Measurements from ENCODE around the gene TRPM3.

The TRPM3 gene

DNA sequence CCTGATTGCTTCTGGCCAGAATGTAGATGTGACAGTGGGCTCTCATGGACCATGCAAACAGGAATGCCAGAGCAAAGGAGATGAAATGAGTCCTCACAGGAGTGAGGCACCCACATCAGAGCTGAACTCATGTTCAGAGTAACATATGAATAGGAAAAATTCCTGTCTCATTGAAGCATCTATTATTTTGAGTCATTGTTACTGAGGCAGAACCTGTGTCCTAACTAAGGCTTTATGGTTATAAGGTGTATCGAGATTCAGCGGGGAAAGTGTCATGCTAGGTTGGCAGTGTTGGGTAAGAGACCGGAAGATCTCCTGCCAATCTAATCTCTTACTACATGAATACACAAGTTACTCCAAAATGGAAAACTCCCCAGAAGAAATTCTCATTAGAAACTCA, 304.1 kb downstream of the TRPM3 start:
- H3K4me1 Mint-ChIP-seq: no peaks in the 10 kb centered on the region
- H3K9me3 Mint-ChIP-seq: no peaks in the 10 kb centered on the region
- DNase-seq (ENCODE audit: low spot score in 2 of 2) (no peak), ATAC-seq (replicated peaks; ENCODE audit: extremely low read depth, poor library complexity, severe bottlenecking) (no peak)
- H3K27ac Mint-ChIP-seq (ENCODE audit: low read depth): no peak overlapping the region
- no peaks in the 10 kb centered on the region for H3K27me3 Mint-ChIP-seq
- H3K4me3 Mint-ChIP-seq: no peak overlapping the region
- no peaks in the 10 kb centered on the region for H3K36me3 Mint-ChIP-seq (ENCODE audit: insufficient read depth)

DNA sequence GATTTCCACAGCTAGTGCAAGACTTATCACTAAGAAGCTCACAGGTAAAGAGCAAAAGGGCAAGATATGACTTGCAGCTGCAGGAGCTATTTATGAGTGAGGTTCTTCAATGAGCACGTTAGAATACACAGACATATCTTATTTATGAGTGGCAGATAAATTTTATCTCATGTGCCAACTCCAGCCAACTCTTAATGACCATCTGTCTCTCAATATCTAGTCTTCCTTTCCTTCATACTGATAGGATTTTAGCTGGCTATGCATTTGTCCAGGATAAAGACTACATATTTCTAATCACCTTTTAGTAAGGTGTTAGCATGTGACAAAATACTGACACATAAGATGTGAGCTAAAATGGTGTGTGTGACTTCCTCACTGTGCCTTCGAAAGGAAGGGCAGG, 304.5 kb downstream of the TRPM3 start:
- H3K27ac Mint-ChIP-seq (ENCODE audit: low read depth): no peak overlapping the region
- no peaks in the 10 kb centered on the region for H3K36me3 Mint-ChIP-seq (ENCODE audit: insufficient read depth)
- H3K27me3 Mint-ChIP-seq: no peaks in the 10 kb centered on the region
- no peak for ATAC-seq (replicated peaks; ENCODE audit: extremely low read depth, poor library complexity, severe bottlenecking)
- H3K4me3 Mint-ChIP-seq: no peak overlapping the region
- H3K4me1 Mint-ChIP-seq: no peaks in the 10 kb centered on the region
- no peaks in the 10 kb centered on the region for H3K9me3 Mint-ChIP-seq
- DNase-seq (ENCODE audit: low spot score in 2 of 2): no peak

DNA sequence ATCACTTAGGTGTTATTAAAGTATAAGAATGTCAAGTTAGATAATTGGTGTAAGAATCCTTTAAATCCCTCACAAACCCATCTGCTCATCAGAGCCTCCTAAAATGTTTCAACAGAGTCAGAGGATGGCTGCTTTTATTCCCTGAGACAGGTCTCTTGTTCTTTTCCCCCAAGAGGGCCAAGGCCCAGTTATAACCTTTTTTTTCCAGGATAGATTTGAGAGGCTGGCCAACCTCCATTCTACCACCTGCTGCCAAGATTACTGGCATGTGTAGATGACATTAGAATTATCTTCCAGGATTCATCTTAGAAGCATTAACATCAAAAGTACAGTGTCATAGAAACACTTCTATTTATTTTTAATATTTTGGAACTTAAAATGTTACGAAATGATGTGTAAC, 305.1 kb downstream of the TRPM3 start:
- Mint-ChIP-seq H3K4me1 (no peaks in the 10 kb centered on the region), H3K27me3 (no peaks in the 10 kb centered on the region), H3K36me3 (ENCODE audit: insufficient read depth) (no peaks in the 10 kb centered on the region), H3K4me3 (no peak overlapping the region), H3K9me3 (no peaks in the 10 kb centered on the region), H3K27ac (ENCODE audit: low read depth) (no peak overlapping the region)
- DNase-seq (ENCODE audit: low spot score in 2 of 2) (no peak), ATAC-seq (replicated peaks; ENCODE audit: extremely low read depth, poor library complexity, severe bottlenecking) (no peak)

DNA sequence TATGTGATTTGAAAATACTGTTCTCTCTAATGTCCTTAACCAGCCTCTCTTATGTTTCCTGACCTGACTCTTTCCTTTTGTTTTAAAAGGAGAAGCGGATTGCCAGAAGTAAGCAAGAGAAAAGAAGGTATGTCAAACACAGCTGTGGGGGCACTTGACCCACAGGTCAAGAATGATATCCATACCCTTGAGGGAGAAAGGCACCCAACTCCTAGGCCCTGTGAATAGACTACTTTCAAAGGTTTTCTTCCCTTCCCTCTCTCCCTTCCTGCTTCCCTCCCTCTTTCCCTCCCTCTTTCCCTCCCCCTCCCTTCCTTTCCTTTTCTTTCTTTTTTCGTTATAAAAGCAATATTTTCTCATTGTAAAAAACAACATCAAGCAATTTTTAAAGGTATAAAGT, 306.8 kb downstream of the TRPM3 start:
- peaks cover 11% of the 10 kb centered on the region for H3K27me3 Mint-ChIP-seq
- ATAC-seq (replicated peaks; ENCODE audit: extremely low read depth, poor library complexity, severe bottlenecking): no peak
- no peaks in the 10 kb centered on the region for H3K4me1 Mint-ChIP-seq
- DNase-seq (ENCODE audit: low spot score in 2 of 2): no peak
- no peak overlapping the region for H3K27ac Mint-ChIP-seq (ENCODE audit: low read depth)
- no peaks in the 10 kb centered on the region for H3K36me3 Mint-ChIP-seq (ENCODE audit: insufficient read depth)
- no peaks in the 10 kb centered on the region for H3K9me3 Mint-ChIP-seq
- H3K4me3 Mint-ChIP-seq: no peak overlapping the region

DNA sequence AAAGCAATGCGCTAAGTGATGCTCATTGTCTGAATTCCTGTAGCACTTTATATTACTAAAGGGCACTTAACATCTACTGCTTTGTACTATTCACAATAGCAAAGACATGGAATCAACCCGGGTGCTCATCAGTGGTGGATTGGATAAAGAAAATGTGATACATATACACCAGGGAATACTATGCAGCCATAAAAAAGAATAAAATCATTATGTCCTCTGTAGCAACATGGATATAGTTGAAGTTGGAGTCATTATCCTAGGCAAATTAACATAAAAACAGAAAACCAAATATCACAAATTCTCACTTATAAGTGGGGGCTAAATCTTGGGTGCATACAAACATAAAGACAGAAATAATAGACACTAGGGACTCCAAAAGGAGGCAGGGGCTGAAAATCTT, 308.3 kb downstream of the TRPM3 start:
- DNase-seq (ENCODE audit: low spot score in 2 of 2) (no peak), ATAC-seq (replicated peaks; ENCODE audit: extremely low read depth, poor library complexity, severe bottlenecking) (no peak)
- no peak overlapping the region for H3K27ac Mint-ChIP-seq (ENCODE audit: low read depth)
- H3K9me3 Mint-ChIP-seq: no peaks in the 10 kb centered on the region
- no peaks in the 10 kb centered on the region for H3K36me3 Mint-ChIP-seq (ENCODE audit: insufficient read depth)
- no peak overlapping the region for H3K4me3 Mint-ChIP-seq
- peaks cover 11% of the 10 kb centered on the region for H3K27me3 Mint-ChIP-seq
- no peaks in the 10 kb centered on the region for H3K4me1 Mint-ChIP-seq

DNA sequence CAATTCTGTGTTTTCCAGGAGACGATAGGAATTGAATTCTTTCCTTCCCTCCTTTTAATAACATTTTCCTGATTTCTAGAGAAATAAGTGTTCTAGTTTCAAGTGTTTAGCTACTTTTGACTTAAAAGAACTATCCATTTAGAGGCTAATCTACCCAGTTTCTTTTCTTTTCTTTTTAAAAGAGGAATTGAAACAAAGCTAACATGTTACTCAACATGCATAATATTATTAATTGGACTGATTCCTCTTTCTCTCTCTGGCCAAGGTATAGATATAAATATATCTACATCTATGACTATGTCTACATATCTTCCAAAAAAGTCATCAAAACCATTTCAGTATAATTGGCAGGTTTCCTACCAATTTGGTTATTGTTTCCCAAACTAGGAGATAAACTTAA, 309.8 kb downstream of the TRPM3 start:
- no peak overlapping the region for H3K4me3 Mint-ChIP-seq
- H3K27ac Mint-ChIP-seq (ENCODE audit: low read depth): no peak overlapping the region
- ATAC-seq (replicated peaks; ENCODE audit: extremely low read depth, poor library complexity, severe bottlenecking): no peak
- H3K27me3 Mint-ChIP-seq: peaks cover 11% of the 10 kb centered on the region
- H3K4me1 Mint-ChIP-seq: no peaks in the 10 kb centered on the region
- H3K9me3 Mint-ChIP-seq: no peaks in the 10 kb centered on the region
- no peak for DNase-seq (ENCODE audit: low spot score in 2 of 2)
- H3K36me3 Mint-ChIP-seq (ENCODE audit: insufficient read depth): no peaks in the 10 kb centered on the region

DNA sequence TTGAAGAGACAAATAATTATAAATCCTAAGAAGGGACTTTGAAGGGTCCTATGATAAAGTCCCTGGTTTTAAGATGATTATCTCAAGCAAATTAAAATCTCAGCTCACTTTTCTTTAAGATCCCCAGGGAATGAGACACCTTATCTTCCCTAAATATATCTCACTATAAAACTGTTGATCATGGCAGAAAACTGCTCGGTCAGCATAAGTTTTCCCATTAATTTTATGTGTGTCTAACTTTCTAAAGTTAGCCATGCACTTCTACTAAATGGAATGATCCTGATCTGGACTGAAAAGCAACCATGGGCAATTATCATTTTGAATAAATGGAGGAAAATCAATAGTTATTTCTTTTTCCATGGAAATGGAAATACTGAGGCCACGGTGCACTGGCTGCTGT, 314.5 kb downstream of the TRPM3 start:
- no peaks in the 10 kb centered on the region for H3K4me1 Mint-ChIP-seq
- H3K27ac Mint-ChIP-seq (ENCODE audit: low read depth): no peak overlapping the region
- no peaks in the 10 kb centered on the region for H3K36me3 Mint-ChIP-seq (ENCODE audit: insufficient read depth)
- peaks cover 11% of the 10 kb centered on the region for H3K27me3 Mint-ChIP-seq
- ATAC-seq (replicated peaks; ENCODE audit: extremely low read depth, poor library complexity, severe bottlenecking): no peak
- no peak overlapping the region for H3K4me3 Mint-ChIP-seq
- no peaks in the 10 kb centered on the region for H3K9me3 Mint-ChIP-seq
- DNase-seq (ENCODE audit: low spot score in 2 of 2): no peak

DNA sequence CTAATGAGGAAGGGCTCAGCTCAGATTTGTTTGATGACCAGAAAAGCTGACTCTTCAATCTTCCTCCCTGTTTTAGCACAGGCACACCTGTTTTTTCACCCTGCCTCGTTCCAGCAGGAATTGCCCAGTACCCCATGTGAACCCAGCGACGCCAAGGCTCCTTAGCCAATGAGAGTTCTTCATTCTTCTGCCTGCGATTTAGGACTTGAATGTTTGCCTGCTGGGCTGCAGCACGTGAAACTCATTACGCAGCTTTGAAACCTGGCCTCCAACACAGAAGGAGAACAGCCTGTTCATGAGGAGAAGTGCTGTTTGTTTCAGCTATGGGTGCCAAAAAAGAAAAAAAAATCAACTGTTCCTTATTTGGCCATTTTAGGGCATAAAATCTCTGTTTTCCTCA, 315.5 kb downstream of the TRPM3 start:
- DNase-seq (ENCODE audit: low spot score in 2 of 2) (no peak), ATAC-seq (replicated peaks; ENCODE audit: extremely low read depth, poor library complexity, severe bottlenecking) (no peak)
- peaks cover 10% of the 10 kb centered on the region for H3K27me3 Mint-ChIP-seq
- no peak overlapping the region for H3K27ac Mint-ChIP-seq (ENCODE audit: low read depth)
- no peaks in the 10 kb centered on the region for H3K9me3 Mint-ChIP-seq
- no peaks in the 10 kb centered on the region for H3K36me3 Mint-ChIP-seq (ENCODE audit: insufficient read depth)
- no peaks in the 10 kb centered on the region for H3K4me1 Mint-ChIP-seq
- no peak overlapping the region for H3K4me3 Mint-ChIP-seq

DNA sequence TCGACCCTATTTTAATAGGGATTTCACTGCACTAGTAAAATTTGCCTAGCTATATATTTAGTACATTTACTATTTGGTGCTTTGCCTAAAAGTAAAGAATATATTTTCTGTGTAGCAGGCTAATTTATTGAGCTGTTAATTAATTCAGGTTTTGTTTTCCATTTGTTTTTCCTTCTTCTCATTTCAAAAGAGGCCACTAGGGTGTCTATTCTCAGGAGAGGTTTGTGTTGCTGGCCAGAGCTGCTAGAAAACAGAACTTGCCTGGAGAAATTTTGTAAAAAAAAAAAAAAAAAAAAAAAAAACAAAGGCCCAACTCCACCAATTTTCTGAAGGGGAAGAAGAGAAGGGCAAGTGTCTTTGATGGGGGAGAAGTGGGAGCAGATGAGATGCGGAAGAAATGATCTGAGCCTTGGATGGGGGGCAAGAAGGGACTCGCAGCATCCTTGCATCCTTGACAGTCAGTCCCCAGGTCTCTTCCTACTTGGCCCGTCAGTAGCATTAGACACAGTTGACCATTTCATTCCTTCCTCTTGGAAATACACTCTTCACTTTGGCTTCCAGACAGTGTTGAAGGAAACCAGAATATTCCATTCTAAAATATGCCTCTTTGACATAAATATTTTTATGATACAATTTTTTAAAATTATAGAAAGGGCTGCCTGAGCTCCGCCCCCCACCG, 318.5 kb downstream of the TRPM3 start:
- H3K4me3 Mint-ChIP-seq: no peak overlapping the region
- no peaks in the 10 kb centered on the region for H3K27me3 Mint-ChIP-seq
- no peak for DNase-seq (ENCODE audit: low spot score in 2 of 2)
- H3K9me3 Mint-ChIP-seq: no peaks in the 10 kb centered on the region
- no peak for ATAC-seq (replicated peaks; ENCODE audit: extremely low read depth, poor library complexity, severe bottlenecking)
- no peak overlapping the region for H3K27ac Mint-ChIP-seq (ENCODE audit: low read depth)
- no peaks in the 10 kb centered on the region for H3K36me3 Mint-ChIP-seq (ENCODE audit: insufficient read depth)
- H3K4me1 Mint-ChIP-seq: no peaks in the 10 kb centered on the region

DNA sequence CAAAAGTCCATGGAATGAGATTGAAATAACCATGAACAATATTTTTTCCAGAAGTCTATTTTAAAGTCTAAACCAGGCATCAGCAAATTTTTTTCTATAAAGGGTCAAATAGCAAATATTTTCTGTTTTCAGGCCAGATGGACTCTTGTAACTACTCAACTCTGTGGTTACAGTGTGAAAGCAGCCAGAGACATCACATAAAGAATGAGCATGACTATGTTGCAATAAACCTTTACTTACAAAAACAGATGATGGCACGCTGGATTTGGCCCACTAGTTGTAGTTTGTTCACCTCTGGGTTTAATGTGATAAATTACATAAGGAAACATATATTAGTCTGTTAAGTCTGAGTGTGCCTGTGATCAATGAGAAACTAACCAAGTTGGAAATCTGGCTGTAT, 319.2 kb downstream of the TRPM3 start:
- ATAC-seq (replicated peaks; ENCODE audit: extremely low read depth, poor library complexity, severe bottlenecking): no peak
- Mint-ChIP-seq H3K27me3 (no peaks in the 10 kb centered on the region), H3K4me3 (no peak overlapping the region), H3K36me3 (ENCODE audit: insufficient read depth) (no peaks in the 10 kb centered on the region), H3K27ac (ENCODE audit: low read depth) (no peak overlapping the region), H3K9me3 (no peaks in the 10 kb centered on the region), H3K4me1 (no peaks in the 10 kb centered on the region)
- DNase-seq (ENCODE audit: low spot score in 2 of 2): no peak

DNA sequence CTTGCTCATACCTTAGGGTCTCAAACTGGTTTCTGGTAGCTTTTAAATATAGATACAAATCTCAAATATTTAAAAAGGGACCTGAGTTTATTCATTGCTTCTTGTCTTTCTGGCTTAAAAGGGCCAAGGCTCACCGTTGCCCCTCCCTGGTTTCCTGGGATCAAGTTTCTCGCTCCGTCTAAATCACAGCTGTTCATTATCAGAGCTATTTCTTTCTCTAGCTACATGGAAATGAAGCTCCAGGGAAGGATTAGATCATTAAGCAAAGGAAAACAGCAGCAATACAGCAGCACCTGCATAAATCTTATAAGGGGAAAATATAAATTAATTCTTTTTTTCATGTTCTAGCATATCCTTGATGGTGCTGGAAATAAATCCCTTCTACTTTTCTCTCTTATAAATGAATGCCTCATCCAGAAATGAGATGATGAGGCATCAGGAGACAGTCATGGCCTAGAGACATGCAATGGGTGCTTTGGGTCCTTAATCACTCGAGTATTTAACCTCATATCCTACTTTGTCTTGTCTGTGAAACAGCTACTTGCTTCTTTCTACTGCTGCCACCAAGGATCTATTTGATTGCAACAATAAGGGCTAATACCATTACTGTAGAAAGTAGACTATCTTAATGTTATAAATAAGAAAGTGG, 320.1 kb downstream of the TRPM3 start:
- DNase-seq (ENCODE audit: low spot score in 2 of 2): no peak
- no peaks in the 10 kb centered on the region for H3K27me3 Mint-ChIP-seq
- H3K9me3 Mint-ChIP-seq: no peaks in the 10 kb centered on the region
- no peak for ATAC-seq (replicated peaks; ENCODE audit: extremely low read depth, poor library complexity, severe bottlenecking)
- peak overlapping the region; percentile 56 for H3K27ac Mint-ChIP-seq (ENCODE audit: low read depth)
- H3K4me3 Mint-ChIP-seq: no peak overlapping the region
- no peaks in the 10 kb centered on the region for H3K36me3 Mint-ChIP-seq (ENCODE audit: insufficient read depth)
- H3K4me1 Mint-ChIP-seq: no peaks in the 10 kb centered on the region

DNA sequence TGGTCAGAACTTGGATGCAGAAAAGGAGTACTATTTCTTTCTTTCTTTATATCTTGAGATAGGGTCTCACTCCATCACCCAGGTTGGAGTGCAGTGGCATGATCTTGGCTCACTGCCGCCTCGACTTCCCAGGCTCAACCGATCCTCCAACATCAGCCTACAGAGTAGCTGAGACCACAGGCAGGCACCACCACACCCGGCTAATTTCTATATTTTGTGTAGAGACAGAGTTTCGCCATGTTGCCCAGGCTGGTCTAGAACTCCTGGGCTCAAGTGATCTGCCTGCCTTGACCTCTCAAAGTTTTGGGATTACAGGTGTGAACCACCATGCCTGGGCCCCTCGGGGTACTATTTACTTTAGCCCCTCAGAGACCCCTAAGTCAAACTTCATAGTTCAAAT, 323.4 kb downstream of the TRPM3 start:
- no peaks in the 10 kb centered on the region for H3K4me1 Mint-ChIP-seq
- H3K27me3 Mint-ChIP-seq: no peaks in the 10 kb centered on the region
- ATAC-seq (replicated peaks; ENCODE audit: extremely low read depth, poor library complexity, severe bottlenecking) (no peak), DNase-seq (ENCODE audit: low spot score in 2 of 2) (no peak)
- no peak overlapping the region for H3K4me3 Mint-ChIP-seq
- no peaks in the 10 kb centered on the region for H3K9me3 Mint-ChIP-seq
- H3K27ac Mint-ChIP-seq (ENCODE audit: low read depth): no peak overlapping the region
- no peaks in the 10 kb centered on the region for H3K36me3 Mint-ChIP-seq (ENCODE audit: insufficient read depth)

DNA sequence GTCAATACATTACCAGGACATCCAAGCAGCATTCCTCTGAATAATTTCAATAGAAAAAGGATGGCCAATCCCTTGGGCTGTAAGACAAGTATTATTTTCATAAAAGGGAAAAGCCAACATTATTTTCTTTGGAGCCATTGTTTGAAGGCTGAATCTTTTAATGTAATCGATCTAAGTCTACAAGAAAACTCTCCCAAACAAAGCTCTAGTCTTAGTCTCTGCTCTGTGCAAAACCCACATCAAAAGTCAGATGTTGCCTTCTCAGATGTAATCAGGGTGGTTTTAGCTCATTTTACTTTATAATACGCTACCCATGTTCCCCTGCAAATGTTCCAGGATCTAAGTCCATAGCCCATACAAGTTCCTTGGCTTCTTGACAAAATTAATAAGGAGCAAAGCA, 325.6 kb downstream of the TRPM3 start:
- no peak for ATAC-seq (replicated peaks; ENCODE audit: extremely low read depth, poor library complexity, severe bottlenecking)
- Mint-ChIP-seq H3K4me1 (no peaks in the 10 kb centered on the region), H3K36me3 (ENCODE audit: insufficient read depth) (no peaks in the 10 kb centered on the region), H3K9me3 (no peaks in the 10 kb centered on the region), H3K27ac (ENCODE audit: low read depth) (no peak overlapping the region), H3K27me3 (no peaks in the 10 kb centered on the region), H3K4me3 (no peak overlapping the region)
- no peak for DNase-seq (ENCODE audit: low spot score in 2 of 2)
